DOHH2 (cell line): ENCODE results near the gene TBC1D25.

Source experiments
- EZH2phosphoT487 ChIP-seq: fragments of 200-600 bp; sonication (generic); IDR thresholded peaks from 2 replicates; pipeline ENCODE4 v1.6.1; 2017; ENCODE audit warnings: borderline replicate concordance, mild to moderate bottlenecking, antibody characterized with exemption, low read length, moderate library complexity, mixed read lengths
- TF ChIP-seq, protein P1 (sequence below): fragments of 200-600 bp; sonication (generic); IDR thresholded peaks from one replicate; pipeline ENCODE4 v1.5.1; 2014; ENCODE audit warnings: antibody characterized with exemption, mild to moderate bottlenecking, low read depth, low read length; ENCODE audit not compliant: poor library complexity, severe bottlenecking

GRCh38 chrX:48492293-48492910 is 47.1 kb upstream of the TBC1D25 start:
- TF ChIP-seq, protein P1, sequence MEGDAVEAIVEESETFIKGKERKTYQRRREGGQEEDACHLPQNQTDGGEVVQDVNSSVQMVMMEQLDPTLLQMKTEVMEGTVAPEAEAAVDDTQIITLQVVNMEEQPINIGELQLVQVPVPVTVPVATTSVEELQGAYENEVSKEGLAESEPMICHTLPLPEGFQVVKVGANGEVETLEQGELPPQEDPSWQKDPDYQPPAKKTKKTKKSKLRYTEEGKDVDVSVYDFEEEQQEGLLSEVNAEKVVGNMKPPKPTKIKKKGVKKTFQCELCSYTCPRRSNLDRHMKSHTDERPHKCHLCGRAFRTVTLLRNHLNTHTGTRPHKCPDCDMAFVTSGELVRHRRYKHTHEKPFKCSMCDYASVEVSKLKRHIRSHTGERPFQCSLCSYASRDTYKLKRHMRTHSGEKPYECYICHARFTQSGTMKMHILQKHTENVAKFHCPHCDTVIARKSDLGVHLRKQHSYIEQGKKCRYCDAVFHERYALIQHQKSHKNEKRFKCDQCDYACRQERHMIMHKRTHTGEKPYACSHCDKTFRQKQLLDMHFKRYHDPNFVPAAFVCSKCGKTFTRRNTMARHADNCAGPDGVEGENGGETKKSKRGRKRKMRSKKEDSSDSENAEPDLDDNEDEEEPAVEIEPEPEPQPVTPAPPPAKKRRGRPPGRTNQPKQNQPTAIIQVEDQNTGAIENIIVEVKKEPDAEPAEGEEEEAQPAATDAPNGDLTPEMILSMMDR = no peak
- no peak for TF ChIP-seq EZH2phosphoT487
